Measurements from ENCODE around the gene FUT2. TPM values are rescaled to one million over a fixed set of nuclear protein-coding genes. Genes with fewer than 3 reads are reported as not detected.
"Not testable (repeated sequence)": the region's sequence is repeated elsewhere in the genome, so short reads cannot be mapped to it uniquely, and the experiment has no call there.

The FUT2 gene
- total RNA-seq, 4 donors from 2014 or later, result not detected

DNA sequence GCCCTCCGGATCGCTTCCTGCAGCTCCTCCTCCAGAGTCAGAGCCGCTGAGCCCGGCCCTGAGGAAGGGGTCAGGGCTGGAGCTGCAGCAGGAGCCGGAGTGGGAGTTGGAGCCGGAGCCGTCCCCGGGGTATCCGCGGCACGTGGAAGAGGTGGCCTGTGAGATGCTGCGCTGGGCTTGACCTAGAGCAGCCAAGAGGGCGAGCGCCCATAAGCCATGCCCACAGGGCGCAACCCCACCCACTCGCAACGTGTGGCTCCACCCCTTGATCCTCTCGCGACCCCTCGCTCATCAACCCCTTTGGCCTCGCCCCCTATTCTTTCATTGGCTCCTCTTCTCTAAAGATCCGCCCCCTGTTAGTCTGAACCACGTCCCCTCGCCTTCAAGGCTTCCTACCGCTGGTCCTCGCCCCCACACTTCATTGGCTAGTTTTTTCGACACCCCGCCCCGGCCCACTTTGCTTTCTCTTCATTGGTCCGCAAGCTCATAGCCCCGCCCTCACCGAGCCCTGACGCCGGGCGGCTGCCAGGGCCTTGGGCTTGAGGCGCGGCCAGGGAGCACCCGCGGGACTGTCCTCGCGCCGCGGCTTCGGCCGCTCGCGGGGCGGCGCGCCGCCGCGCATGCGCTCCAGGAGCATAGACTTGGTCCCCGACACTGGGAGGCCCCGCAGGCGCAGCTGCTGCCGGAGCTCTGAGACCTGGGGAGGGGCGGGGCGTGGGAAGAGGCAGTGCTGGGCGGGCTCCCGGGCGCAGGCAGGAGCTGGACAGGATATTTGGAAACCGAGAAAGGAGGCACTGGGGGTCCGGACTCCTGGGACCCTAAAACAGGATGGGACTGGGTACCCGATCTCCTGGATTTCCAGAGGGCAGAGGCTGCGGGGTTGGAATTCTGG lies 18.3 kb downstream of the FUT2 start:
- Histone ChIP-seq H3K4me1 (peaks cover 46 to 57% (median 55%) of the 10 kb centered on the region in 4 donors), H3K36me3 (no peaks in the 10 kb centered on the region), H3K9me3 (peaks cover 0 to 4% (median 2%) of the 10 kb centered on the region in 4 donors), H3K4me3 (peak overlapping the region; percentile 63 to 68 (median 65)), H3K27me3 (no peaks in the 10 kb centered on the region), H3K27ac (replicated peaks in 1 of 4) (peak overlapping the region; percentile 88 to 90 (median 88))
- TF ChIP-seq EP300 (IDR thresholded peaks at IDR 0.05), result no peak
- TF ChIP-seq, protein P1, sequence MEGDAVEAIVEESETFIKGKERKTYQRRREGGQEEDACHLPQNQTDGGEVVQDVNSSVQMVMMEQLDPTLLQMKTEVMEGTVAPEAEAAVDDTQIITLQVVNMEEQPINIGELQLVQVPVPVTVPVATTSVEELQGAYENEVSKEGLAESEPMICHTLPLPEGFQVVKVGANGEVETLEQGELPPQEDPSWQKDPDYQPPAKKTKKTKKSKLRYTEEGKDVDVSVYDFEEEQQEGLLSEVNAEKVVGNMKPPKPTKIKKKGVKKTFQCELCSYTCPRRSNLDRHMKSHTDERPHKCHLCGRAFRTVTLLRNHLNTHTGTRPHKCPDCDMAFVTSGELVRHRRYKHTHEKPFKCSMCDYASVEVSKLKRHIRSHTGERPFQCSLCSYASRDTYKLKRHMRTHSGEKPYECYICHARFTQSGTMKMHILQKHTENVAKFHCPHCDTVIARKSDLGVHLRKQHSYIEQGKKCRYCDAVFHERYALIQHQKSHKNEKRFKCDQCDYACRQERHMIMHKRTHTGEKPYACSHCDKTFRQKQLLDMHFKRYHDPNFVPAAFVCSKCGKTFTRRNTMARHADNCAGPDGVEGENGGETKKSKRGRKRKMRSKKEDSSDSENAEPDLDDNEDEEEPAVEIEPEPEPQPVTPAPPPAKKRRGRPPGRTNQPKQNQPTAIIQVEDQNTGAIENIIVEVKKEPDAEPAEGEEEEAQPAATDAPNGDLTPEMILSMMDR (IDR thresholded peaks at IDR 0.05), result peak in 1 of 3 experiments; percentile 42
- peak; percentile 59 to 74 for TF ChIP-seq POLR2AphosphoS5 (IDR thresholded peaks at IDR 0.05)
- TF ChIP-seq POLR2A (IDR thresholded peaks at IDR 0.05; ENCODE audit: low read depth), result no peak
- intact Hi-C loops (cut with DNase I), result loop anchor here (5.0 kb wide), 1 partner anchor 37 kb away; no protein-coding TSS in a partner anchor
- WGBS, result 2% methylated on average over 38 of the region's 67 CpGs
- peak; percentile 100 for DNase-seq (ENCODE audit: extremely low spot score)

DNA sequence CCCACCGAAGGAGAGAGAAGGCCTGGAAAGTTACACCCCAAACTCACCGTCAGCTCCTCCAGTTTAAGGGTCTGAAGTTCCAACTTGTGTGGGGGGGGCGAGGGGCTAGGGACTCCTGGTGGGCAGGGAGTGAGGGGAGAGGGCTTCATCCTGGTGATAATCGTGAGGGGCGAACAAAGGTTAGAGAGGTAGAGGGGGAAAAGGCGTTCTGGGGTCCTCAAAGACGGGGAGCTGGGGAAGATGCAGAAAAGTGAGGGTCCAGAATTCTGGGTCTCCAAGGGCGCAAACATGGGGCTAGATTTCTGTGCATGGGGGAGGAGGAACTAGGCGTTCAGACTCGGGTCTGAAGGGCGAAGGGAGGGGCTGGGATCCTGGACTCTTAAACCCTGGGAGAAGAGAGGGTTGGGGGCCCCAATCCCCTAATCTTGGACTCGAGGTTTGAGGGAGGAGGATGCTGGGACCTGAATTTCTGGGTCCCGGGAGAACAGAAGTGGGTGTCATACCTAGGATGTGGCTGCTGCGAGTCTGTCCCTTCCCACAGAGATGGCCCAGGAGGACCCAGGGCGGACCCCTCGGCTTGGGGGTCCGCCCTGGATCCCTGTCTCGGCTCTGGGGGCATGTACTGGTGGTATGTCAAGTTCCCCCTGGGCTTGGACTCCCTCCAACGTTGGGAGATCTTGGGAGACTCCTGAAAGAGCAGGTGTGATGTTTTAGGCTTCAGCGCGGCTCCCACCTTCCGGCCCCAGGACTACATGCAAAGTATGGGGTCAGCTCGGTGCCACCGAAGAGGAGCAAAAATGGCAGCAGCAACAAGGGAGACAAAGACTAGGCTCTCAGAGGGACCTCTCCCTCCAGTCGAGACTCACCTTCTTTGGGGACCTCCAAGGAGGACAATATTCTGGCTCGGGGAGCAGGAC lies 19.2 kb downstream of the FUT2 start:
- no peak for TF ChIP-seq POLR2AphosphoS5 (IDR thresholded peaks at IDR 0.05)
- no peak for TF ChIP-seq POLR2A (IDR thresholded peaks at IDR 0.05; ENCODE audit: low read depth)
- TF ChIP-seq EP300 (IDR thresholded peaks at IDR 0.05), result no peak
- TF ChIP-seq, protein P1 (IDR thresholded peaks at IDR 0.05), result no peak
- Histone ChIP-seq H3K27ac (replicated peaks in 1 of 4) (peak overlapping the region; percentile 88 to 90 (median 88)), H3K4me1 (peaks cover 55 to 66% (median 64%) of the 10 kb centered on the region in 4 donors), H3K4me3 (peak overlapping the region; percentile 63 to 68 (median 65)), H3K36me3 (peaks cover 0 to under 1% (median 0%) of the 10 kb centered on the region in 4 donors), H3K9me3 (peaks cover 0 to 4% (median 2%) of the 10 kb centered on the region in 4 donors), H3K27me3 (no peaks in the 10 kb centered on the region)
- intact Hi-C loops (cut with DNase I), result loop anchor here (5.0 kb wide), 1 partner anchor 38 kb away; no protein-coding TSS in a partner anchor
- DNase-seq (ENCODE audit: extremely low spot score), result no peak
- 53% methylated on average over 20 of the region's 26 CpGs for WGBS

DNA sequence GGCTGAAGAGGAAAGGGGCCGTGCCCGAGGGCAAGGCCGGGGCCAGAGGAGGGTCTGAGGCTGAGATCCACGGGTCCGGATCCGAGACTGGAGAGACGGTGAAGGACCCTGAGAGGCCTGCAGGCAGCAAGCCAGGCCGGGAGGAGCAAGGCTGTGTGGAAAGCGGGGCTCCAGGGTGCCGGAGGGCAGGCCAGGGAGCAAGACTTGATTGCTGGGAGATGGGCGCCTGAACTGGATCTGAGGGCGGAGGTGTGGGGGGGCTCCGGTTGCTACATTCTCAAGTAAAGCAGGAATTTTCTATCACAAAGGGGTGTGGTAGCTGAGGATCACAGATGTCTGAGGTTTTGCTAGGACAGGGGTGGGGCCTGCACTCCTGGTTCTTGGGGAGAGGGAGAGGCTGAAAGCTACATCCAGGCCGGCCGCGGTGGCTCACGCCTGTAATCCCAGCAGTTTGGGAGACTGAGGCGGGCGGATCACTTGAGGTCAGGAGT lies 20.0 kb downstream of the FUT2 start:
- Histone ChIP-seq H3K27me3 (no peaks in the 10 kb centered on the region), H3K27ac (replicated peaks in 1 of 4) (peak overlapping the region; percentile 88 to 90 (median 88)), H3K36me3 (peaks cover 0 to 3% (median 0%) of the 10 kb centered on the region in 4 donors), H3K4me1 (peaks cover 59 to 71% (median 69%) of the 10 kb centered on the region in 4 donors), H3K4me3 (peak overlapping the region; percentile 63 to 68 (median 65)), H3K9me3 (peaks cover 0 to 4% (median 2%) of the 10 kb centered on the region in 4 donors)
- DNase-seq (ENCODE audit: extremely low spot score), result no peak
- 70% methylated on average over 11 of the region's 19 CpGs for WGBS
- no peak for TF ChIP-seq POLR2AphosphoS5 (IDR thresholded peaks at IDR 0.05)
- TF ChIP-seq EP300 (IDR thresholded peaks at IDR 0.05), result no peak
- no peak for TF ChIP-seq POLR2A (IDR thresholded peaks at IDR 0.05; ENCODE audit: low read depth)
- TF ChIP-seq, protein P1 (IDR thresholded peaks at IDR 0.05), result no peak
- intact Hi-C loops (cut with DNase I), result no loop called here

DNA sequence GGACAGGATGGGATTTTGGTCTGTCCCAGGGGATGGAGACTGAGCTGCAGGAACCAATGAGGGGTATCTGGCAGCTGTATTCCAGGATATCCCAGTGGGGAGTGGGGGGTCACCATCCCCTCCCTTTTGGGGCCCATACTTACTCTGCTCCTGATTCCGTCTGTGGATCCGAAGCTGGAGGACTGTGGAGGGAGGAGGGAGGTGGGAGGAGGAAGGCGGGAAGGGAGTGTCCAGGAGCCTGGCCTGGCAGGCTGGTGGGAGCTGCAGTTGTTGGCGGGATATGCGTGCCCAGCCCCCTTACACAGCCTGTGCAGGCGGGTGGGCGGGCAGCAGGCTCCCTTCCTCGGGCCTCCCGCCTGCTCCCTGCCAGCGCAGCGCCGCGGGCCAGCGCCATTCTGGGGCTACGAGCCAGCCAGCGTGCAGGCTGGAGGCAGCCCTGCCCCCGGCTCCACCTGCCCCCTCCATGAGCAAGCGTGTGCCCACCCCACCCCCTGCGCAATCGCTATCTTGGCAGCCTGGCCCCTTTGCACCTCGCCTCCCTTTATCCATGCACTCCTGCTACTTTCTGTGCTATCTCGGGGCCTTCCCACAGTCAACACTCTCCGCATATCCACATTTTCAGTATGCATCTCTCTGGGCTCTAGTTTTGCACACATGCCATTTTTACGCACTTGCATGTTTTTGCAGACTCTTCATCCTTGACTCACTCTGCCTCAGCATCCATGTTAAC lies 21.0 kb downstream of the FUT2 start:
- H3K27ac ChIP-seq (replicated peaks in 1 of 4), result peak overlapping the region; percentile 88 to 90 (median 88)
- TF ChIP-seq POLR2A (IDR thresholded peaks at IDR 0.05; ENCODE audit: low read depth) (no peak), POLR2AphosphoS5 (IDR thresholded peaks at IDR 0.05) (peak in 1 of 2 donors; percentile 25)
- peaks cover 59 to 78% (median 75%) of the 10 kb centered on the region in 4 donors for H3K4me1 ChIP-seq

DNA sequence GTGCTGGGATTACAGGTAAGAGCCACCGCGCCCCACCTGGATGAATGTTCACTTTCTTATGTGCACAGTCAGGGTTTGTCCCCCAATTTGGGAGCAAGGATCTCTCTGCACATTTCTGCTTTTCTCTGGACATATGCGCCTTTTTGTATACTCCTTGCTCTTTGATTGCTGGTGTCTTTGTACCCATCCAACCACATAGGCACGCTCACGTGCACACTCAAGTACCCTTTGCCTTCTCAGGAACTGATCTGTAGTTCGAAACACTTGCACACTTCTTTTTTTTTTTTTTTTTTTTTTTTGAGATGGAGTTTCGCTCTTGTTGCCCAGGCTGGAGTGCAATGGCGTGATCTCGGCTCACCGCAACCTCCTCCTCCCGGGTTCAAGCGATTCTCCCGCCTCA lies 22.3 kb downstream of the FUT2 start:
- H3K4me3 ChIP-seq; DNase-seq (ENCODE audit: extremely low spot score); intact Hi-C loops (cut with DNase I); H3K27ac ChIP-seq (replicated peaks in 1 of 4); H3K27me3 ChIP-seq; H3K9me3 ChIP-seq: not testable (repeated sequence)
- WGBS, result 99% methylated on average over 13 of the region's 13 CpGs
- Histone ChIP-seq H3K36me3 (peaks cover 0 to 20% (median 4%) of the 10 kb centered on the region in 4 donors), H3K4me1 (peaks cover 55 to 71% (median 69%) of the 10 kb centered on the region in 4 donors)

More for the DNA sequence above, 21.0 kb downstream of the FUT2 start:
- Histone ChIP-seq H3K27me3 (no peaks in the 10 kb centered on the region), H3K4me3 (peak overlapping the region; percentile 37 to 48 (median 46)), H3K36me3 (peaks cover 0 to 6% (median under 1%) of the 10 kb centered on the region in 4 donors), H3K9me3 (no peaks in the 10 kb centered on the region)
- 12% methylated on average over 22 of the region's 24 CpGs for WGBS
- no peak for DNase-seq (ENCODE audit: extremely low spot score)
- intact Hi-C loops (cut with DNase I), result no loop called here

All from esophagus muscularis mucosa (tissue), 4 donors.